Coronary artery (tissue), 2 donors: ENCODE results near the gene RAB28.

ENCODE experiments used
- DNase-seq: peaks from one replicate; pipeline ENCODE4 v3.0.0-alpha.2; 2017; ENCODE audit warnings: low spot score
- H3K27ac ChIP-seq, 2 donors: fragments of 200-600 bp; sonication (generic); one replicate each; pipeline ENCODE4 v1.5.1; 2016 to 2019
- H3K4me3 ChIP-seq: fragments of 200-600 bp; sonication (generic); 2 replicates; pipeline ENCODE4 v1.5.1; 2016; ENCODE audit warnings: mild to moderate bottlenecking, moderate library complexity
- CTCF ChIP-seq: fragments of 200-600 bp; sonication (generic); IDR thresholded peaks from one replicate; pipeline ENCODE4 v1.5.1; 2019; ENCODE audit warnings: antibody characterized with exemption

Gene RAB28

GRCh38 chr4:13364653-13365052 lies 119.5 kb downstream of the RAB28 start:
- H3K4me3 ChIP-seq: no peak overlapping the region
- no peak overlapping the region for H3K27ac ChIP-seq
- DNase-seq: no peak
- no peak for TF ChIP-seq CTCF

GRCh38 chr4:13364172-13364571 lies 120.0 kb downstream of the RAB28 start:
- H3K27ac ChIP-seq: no peak overlapping the region
- H3K4me3 ChIP-seq: no peak overlapping the region
- no peak for TF ChIP-seq CTCF
- no peak for DNase-seq

- no peak for TF ChIP-seq CTCF
- H3K4me3 ChIP-seq: no peak overlapping the region
- H3K27ac ChIP-seq: no peak overlapping the region
- DNase-seq: no peak
Observed at GRCh38 chr4:13359809-13360208, 124.3 kb downstream of the RAB28 start.

GRCh38 chr4:13355111-13355880 lies 128.8 kb downstream of the RAB28 start:
- no peak for DNase-seq
- no peak overlapping the region for H3K27ac ChIP-seq
- no peak for TF ChIP-seq CTCF
- H3K4me3 ChIP-seq: no peak overlapping the region

GRCh38 chr4:13349096-13349495 lies 135.0 kb downstream of the RAB28 start:
- H3K4me3 ChIP-seq: no peak overlapping the region
- no peak for TF ChIP-seq CTCF
- H3K27ac ChIP-seq: no peak overlapping the region
- no peak for DNase-seq

- Histone ChIP-seq H3K27ac (no peak overlapping the region), H3K4me3 (no peak overlapping the region)
- TF ChIP-seq CTCF: no peak
- DNase-seq: no peak
Observed at GRCh38 chr4:13348216-13348615, 135.9 kb downstream of the RAB28 start.

- DNase-seq: no peak
- Histone ChIP-seq H3K27ac (no peak overlapping the region), H3K4me3 (no peak overlapping the region)
- TF ChIP-seq CTCF: no peak
Observed at GRCh38 chr4:13347517-13348125, 136.5 kb downstream of the RAB28 start.
